GM19238 (cell line): ENCODE results near the gene RGS4.

ENCODE experiments used
- DNase-seq: peaks from one replicate; pipeline ENCODE4 v3.0.0; 2011; ENCODE audit warnings: low spot score; ENCODE audit not compliant: insufficient read length

The RGS4 gene

DNA sequence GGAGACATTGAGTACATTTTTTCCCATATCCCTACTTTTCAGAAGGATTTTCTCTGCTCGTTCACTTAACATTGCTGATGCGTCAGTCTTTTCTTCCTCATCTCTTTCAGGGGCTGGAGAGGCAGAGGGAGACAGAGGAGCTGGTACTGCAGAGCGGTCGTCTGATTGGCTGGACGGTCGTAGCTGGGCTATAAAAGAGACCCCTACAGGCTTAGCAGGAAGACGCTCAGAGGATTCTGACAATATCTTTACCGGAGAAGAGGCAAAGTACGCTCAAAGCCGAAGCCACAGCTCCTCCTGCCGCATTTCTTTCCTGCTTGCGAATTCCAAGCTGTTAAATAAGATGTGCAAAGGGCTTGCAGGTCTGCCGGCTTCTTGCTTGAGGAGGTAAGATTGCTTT, at the start of gene RGS4:
TSS of gene RGS4 (plus strand) at position 220 of the 400 bp plus-strand sequence. CDS start at position 344, 124 bp downstream.
- DNase-seq = no peak

DNA sequence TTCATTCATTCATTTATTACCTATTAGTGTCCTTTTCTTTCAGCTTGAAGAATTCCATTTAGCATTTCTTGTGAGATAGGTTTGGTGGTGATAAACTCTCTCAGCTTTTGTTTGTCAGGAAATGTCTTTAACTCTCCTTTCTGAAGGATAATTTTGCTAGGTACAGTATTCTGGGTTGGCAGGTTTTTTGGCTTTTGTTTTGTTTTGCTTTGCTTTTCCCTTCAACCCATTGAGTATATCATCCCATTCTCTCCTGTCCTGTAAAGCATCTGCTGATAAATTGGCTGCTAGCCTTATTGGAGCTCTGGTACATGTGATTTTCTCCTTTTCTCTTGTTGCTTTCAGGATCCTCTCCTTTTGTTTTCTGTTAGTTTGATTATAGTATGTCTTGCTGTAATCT, 47.0 kb upstream of the RGS4 start:
- no peak for DNase-seq

DNA sequence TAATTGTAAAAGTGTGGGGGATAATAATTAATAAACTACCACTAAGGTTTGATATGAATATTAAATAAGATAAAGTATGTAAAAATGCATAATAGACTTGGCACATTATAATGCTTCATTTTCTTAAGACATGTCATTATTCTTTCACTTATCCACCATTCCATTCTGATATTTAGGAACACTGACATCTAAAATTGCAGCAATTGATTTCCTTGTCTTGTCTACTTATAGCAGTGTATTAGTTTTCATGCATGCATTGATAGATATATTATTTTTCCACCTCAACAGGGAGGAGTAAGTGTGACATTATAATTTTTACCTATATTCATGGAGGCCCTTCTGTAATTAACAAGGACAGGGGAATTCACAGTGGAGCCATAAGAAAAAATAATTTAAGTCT, 41.6 kb upstream of the RGS4 start:
- DNase-seq = no peak

DNA sequence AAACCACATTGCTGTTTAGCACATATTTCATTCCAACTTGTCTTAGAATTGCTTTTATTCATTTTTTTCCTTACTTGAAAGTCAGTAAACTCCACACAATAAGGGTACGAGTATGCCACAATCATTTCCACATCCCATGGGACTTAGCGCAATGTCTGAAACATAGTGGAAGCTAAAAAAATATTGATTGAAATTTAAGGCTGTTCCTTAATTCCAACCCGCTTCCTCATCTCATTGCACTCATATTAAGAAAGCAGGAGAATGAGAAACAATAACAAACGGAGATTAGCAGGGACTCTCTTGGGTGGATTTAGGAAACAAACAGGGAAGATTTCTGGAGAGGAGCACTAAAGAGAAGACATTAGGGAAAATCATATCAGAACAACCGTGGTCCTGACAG, 39.3 kb upstream of the RGS4 start:
- DNase-seq = no peak

DNA sequence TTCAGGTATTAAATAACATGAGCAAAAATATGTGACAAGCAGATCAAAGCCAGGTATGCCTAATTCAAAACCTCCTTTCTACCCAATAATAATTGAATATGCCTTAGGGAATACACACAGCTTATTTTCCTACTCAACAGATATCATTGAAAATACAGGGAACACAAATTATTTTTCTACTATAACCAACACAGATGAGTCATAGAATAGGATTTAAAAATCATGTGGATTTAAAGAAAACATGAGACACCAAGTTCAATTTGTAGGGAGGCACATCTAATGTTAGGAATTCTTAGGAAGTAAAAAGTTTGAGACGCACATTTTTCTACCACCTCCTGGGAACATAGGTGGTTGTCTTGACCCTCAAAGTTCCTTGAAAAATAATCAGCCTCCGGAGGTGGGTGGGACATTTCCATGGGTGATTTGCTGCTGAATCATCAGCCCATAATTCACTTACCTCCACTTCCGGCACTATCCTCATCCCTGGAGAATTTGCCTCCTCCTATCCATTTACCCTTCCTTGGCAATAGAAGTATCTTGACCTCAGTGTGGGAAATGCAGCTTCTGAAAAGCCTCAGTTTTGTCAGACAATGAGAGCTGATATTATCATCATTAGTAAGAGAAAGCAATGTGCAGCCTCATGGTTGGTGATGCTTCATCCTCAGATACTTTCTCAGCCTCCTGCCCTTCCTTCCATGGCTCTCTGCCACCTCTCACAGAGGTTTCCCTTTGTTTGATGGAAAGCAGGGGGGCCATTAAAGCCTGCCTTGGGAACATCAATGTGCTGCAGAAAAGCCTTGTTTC, 33.5 kb upstream of the RGS4 start:
- DNase-seq = no peak

DNA sequence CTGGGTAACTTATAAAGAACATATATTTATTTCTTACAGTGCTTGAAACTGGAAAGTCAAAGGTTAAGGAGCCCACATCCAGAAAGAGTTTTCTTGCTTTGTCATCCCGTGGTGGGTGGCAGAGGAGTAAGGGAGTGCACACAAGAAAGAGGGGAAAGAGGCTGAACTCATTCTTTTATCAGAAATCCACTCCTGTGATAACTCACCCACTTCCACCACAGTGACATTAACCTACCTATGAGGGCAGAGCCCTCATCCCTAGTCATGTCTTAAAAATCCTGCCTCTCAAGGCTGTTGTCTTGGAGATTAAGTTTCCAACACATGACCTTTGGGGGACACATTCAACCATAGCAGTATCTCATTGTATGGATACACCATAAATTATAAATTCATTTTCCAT, 32.5 kb upstream of the RGS4 start:
- no peak for DNase-seq

DNA sequence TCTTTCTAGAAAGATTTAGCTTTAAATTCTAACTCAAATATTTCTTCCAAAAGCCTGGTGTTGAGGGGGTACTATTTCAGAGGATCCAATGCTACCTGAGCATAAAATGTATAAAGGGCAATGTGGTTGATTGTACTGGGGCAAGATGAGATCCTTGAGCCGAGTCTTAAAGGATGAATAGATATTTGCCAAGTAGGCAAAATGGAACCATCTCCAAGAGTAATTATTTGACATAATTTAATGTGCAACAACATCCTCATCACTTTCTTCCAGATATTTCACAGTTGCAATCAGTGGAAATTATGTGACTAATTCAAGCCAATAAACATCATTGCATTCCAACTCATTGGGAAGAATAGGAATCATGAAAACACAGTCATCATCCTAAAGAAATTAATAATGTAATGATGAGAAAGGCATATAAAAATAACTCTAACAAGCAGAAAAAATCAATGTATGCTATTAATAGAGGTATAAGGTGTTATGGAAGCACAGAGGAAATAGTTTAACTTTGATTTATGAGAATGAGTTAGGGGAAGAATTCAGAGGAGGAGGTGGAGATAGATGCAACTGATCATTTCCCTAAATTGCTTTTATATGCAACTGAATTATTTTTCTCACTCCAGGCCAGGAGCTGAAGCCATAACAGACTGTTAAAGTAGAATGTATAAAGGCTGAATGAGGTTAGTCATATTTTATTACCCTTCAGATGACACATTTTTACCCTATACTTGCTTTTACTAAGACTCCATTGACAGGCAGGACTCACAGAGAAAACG, 30.0 kb upstream of the RGS4 start:
- DNase-seq = no peak

DNA sequence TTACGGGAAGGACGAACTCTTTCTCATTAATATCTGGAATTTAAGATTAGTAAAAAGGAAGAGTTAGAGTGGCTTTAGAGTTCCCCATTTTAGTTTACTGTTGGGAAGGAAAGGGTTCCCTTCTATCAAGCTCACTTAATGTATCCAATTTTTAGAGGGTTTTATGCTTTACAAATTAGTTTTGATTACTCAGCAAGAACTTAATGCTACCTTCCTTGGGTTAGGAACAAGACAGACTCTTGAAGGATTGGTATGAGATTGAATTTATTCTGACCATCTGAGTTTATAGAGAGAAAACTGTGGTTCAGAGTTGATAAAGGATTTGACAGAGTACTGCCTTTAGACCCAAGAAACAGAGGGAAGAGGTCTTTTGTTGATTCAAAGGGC, 29.5 kb upstream of the RGS4 start:
- no peak for DNase-seq

DNA sequence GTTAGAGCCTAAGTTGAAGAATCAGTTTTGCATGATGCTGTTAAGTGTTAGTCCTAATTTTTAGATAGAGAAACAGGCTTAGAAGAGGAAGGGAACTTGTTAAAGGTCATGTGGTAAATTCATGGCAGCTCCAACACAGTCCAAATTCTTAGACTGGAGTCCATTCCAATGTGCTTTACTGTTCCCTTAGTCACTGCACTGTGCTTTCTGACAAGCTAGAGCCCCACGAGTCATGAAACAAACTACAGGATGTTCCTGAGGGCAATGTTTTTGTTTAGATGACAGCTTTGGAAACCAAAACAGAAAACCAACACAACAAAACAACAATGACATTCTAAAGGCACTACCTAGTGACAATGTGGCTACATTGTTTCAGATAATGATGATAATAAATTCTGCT, 23.1 kb upstream of the RGS4 start:
- no peak for DNase-seq

DNA sequence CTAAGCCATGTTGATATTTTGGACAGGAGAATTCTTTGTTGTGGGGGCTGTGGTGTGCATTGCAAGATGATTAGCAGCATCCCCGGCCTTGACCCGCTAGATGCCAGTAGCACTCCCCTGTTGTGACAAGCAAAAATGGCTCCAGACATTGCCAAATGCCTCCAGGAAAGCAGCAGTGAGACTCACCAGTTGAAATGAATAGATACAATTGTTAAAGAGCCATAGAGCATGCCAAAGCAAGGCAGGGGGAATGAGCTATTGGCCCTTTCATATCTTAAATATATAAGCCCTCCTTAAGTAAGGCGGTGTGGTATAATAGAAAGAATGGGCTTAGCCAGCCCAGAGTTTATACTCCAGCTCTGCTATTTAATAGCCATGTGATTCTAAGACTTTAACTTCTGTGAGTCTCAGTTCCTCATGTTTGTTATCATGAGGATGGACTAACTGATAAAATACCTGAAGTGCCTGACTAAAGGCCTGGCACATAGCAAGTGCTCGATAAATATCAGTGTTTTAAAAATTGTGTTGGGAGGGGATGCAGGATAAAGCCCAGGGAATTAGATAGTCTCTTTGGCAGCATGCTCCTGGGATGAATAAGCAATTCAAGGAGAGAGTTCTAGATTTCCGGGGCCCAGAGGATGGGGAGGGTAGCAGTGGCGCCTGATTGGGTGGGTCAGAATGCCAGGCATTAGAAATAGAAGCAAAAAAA, 21.1 kb upstream of the RGS4 start:
- DNase-seq = no peak

DNA sequence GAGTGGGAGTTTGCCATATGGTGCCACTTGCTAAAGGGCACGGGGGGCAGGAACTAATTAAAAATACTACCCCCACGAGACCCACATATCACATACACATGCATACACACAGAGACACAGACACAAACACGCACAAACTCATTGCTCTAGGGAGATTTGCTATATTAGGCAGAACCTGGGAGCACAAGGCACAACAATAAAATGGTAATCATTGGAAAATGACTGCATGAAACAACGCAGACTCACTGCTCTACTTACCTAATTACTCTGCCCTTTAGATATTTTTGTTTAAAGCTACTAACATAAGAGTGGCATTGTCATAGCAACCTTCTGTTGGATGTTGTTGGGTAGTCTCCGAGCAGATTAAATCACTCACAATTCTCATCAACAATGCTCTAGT, 20.3 kb upstream of the RGS4 start:
- no peak for DNase-seq

DNA sequence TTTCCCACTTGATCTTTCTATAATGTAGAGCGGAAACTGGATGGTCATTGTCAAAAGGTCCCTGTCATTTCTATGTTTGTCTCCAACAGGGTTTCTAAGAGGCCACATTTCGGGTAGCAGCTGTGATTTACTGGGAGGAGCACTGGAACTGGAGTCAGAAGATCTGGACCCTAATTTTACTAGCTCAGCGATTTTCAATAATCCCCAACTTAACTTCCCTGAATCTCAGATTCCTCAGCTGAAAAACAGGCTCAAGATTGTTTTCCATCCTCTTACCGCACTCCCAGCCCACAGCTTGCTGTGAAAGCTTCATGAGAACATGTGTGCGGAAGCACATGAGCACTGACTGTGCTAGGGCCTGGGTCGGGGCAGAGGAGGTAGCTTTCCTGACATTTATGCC, 19.9 kb upstream of the RGS4 start:
- DNase-seq = no peak

DNA sequence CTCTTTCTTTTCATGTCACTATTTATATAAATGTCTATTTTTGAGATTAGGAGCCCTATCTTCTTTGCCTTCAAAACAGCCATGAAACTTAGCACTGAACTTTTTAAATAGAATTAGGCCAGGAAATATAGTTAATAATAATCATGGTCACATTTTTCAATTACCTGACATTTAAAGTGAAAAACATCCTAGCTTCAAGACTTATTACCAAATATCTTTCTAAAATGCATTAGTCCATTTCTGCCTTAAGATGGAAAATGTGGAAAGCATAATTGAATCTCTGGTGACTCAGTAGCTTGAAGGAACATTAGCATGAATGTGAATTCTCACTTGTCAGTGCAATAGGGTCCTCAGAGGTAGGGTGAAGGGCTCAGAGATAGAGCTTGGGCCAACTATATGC, 18.7 kb upstream of the RGS4 start:
- DNase-seq = no peak

DNA sequence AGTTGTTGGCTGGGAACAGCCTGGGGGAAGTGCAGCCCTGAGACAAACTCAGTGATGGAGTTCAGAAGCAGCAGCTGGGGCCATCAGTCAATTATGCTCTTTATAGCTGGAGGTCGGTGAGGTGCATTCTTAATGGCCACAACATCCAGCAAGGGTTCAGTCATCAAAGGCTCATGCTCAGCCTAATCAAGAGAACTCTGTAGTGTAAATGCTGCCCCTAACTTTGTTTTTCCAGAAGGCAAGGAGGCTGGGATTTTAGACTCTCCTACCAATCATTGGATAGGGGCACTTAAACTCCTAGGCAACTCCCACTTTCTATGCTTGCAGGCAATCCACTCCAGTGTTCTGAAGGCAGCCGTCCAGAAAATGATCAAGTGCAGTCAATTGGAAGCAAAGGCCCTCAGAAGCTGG, 15.0 kb upstream of the RGS4 start:
- no peak for DNase-seq

DNA sequence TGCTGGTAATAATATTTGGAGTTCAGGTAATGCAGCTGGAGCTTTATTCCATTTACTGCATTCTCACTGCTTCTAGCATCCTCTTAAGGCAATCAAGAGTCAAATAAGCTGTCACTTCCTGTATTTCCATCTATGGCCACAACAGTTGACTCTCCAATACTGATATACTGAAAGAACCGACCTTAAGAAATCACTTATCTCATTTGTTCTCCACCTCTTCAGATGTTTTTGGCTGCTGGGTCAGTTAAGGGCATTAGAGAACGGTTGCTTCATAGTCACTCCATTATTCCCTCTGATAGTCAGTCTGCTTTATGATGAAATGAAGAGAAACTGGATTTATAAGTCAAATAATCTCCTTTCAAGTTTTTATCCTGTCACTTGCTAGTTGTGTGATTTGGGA, 14.2 kb upstream of the RGS4 start:
- no peak for DNase-seq

DNA sequence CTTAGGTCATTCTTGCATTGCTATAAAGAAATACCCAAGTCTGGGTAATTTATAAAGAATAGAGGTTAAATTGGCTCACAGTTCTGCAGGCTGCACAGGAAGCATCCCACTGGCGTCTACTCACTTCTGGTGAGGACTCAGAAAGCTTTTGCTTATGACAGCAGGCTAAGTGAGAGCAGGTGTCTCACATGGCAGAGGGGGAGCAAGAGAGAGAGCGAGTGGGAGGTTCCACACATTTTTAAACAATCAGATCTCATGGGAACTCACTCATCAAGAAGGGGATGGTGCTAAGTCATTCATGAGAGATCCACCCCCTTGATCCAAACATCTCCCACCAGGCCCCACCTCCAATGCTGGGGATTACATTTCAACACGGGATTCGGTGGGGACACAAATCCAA, 13.6 kb upstream of the RGS4 start:
- no peak for DNase-seq

DNA sequence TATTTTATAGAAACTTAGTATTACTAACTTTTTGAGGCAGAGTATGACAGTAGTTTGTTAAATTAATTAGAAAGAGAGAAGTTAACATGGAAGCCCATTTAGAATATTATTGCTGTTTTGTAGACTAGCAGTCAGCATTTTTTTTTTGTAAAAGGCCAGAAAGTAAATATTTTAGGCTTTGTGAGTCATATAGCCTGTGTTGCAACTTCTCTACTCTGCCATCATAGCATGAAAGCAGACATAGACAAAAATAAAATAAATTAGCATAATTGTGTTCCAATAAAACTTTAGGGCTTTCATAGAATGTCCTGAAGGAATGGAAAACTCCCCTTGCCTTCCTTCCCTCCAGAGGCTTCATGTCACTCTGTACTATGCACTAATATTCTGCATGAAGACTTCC, 12.3 kb upstream of the RGS4 start:
- DNase-seq = no peak

DNA sequence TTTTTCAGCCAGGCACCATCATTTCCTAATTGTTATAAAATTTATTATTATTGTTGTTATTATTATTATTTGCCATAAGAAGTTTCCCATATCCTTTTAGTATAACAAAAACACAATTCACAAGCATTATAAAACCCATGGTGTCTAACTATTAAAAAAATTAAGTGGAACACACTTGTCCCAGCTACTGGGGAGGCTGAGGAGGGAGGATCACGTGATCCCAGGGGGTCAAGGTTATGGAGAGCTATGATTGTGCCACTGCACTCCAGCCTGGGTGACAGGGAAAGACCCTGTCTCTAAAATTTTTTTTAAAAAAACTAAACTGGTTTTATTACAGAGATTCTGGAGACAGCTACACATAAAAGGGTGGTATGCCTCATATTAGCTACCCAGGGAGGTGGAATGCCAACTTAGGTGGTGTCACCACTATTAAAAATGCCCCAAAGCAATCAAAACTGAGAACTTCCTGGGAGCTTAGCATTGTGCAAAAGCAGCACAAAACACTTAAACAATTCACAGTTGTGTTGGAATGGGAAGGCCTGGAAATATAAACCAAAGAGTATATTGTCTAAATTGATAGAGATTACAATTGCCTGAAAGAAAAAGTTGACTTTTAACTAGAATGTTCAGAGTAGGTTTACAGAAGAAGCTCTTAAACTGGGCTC, 8.7 kb upstream of the RGS4 start:
- no peak for DNase-seq

DNA sequence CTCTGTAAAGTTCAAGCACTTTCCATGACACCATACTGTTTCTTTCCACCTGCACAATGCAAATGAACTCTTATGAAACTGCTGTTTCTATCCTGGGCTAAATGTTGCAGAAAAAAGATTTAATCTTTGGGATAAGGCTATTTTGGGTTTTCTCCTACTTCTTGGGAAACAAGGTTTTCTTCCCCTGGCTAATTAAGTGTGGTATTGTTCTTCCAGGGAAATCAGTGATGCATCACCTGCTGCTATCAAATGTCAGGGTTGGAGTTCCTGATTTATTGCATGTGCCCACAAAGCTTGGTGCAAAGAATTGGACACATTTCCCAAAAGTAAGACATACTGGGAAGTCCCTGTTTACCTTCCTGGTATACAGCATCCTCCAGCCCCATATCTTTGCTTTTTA, 6.0 kb upstream of the RGS4 start:
- no peak for DNase-seq

DNA sequence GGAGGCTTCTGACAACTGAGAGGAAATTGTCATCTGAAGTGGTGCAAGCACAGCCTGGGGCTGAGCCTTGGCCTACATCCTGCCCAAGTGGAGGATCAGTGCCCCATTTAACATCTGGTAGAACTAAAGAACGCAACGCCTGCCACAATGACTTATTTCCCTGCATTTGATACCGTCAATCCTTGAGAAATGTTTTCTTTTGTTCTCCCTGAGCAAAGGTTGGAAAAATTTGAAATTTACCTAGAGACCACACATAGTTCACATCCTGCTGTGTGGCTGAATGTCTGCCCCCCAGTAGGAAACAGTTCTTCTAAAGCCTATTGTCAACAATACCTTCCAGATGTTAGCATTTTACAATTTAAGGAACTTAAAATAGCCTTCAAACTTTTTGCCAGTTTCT, 5.6 kb upstream of the RGS4 start:
- DNase-seq = no peak

DNA sequence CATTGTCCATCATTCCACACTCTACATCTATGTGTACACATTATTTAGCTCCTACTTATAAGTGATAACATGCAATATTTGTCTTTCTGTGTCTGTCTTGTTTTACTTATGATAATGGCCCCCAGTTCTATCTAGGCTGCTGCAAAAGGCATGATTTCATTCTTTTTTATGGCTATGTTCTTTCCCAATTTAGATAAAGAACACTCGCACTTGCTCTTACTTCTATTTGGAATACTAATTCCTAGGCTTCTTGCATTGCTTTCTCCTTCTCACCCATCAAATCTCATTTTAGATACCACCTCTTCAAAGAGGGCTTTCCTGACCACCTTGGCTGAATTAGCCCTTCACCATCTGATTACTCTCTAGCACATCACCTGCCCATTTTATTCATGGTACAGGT, 3.0 kb upstream of the RGS4 start:
- DNase-seq = no peak

DNA sequence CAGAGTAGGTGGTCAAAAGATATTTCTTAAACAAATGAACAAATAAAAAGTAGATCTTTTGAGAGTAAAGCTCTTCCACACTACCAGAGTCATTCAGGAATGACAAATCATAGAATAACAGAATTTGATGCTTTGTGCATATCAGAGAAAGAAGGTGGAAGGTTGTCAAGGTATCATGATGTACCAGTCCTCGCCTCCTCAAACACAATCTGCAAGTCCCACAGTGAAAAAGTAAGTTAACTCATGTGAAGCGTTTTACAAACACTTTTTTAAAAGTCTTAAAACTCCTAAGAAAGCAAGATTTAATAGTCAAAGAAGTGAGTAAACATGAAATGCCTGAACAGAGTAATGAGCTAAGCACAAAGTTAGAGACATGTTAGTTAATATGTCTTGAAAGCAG, 2.5 kb upstream of the RGS4 start:
- no peak for DNase-seq
